ENCODE data around the gene RASSF3.
"Not testable (repeated sequence)": the region's sequence is repeated elsewhere in the genome, so short reads cannot be mapped to it uniquely, and the experiment has no call there.

The RASSF3 gene, protein sequence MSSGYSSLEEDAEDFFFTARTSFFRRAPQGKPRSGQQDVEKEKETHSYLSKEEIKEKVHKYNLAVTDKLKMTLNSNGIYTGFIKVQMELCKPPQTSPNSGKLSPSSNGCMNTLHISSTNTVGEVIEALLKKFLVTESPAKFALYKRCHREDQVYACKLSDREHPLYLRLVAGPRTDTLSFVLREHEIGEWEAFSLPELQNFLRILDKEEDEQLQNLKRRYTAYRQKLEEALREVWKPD

DNA sequence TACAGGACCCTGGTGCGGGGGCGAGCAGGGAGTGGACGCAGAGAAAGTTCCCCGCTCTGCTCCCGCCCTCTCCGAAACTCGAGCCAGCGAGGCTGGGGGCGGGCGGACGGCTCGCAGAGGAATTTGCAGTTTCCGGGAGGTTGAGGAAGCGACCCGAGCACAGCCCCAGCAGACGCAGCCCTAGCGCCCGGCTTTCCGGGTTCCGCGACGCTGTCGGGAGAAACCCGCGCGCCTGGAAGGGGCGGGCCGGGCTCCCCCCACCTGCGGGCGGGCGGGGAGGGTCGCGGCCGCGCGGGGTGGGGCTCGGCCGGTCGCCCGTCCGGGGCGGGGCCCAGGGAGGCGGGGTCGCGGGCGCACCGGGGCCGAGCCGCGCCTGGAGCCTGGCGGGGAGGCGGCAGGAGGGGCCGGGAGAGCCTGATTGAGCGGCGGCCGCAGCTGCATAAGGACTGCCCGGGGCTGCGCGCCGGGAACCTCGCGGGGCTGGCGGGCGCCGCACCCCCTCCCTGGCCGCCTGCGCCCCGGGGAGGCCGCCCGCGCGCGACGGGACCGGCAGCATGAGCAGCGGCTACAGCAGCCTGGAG, at the start of gene RASSF3:
TSS of gene RASSF3 (plus strand) at position 417 of the 581 bp plus-strand sequence. CDS start at position 555, 138 bp downstream.
- peak; percentile 76 for DNase-seq (ENCODE audit: low read depth)

GRCh38 chr12:64561302-64562136, 48.8 kb upstream of the RASSF3 start:
- DNase-seq (ENCODE audit: low read depth) = no peak

GRCh38 chr12:64566122-64566521, 44.2 kb upstream of the RASSF3 start:
- DNase-seq (ENCODE audit: low read depth) = no peak

- DNase-seq (ENCODE audit: low read depth) = no peak
These were observed 43.3 kb upstream of the RASSF3 start for GRCh38 chr12:64566831-64567517.

DNA sequence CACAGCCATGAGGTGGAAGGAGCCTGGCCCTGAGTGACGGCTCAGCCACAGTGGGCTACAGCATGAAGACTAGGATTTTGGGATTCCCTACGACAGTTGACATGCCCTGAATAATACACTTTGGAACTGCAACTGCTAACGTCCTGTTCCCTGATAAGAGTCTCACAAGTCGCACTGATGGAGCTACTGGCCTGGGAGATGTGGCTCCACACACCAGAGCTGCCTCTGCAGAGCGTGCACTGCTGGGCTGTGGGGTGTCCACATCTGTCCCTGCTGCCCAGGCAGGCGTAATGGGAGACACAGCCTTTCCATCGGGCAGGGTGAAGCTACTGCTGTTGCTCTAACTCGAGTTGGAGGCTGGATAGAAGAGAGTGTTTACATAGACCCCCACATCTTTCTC, 42.7 kb upstream of the RASSF3 start:
- no peak for DNase-seq (ENCODE audit: low read depth)

- no peak for DNase-seq (ENCODE audit: low read depth)
These were observed 42.0 kb upstream of the RASSF3 start for GRCh38 chr12:64568298-64568697.

DNA sequence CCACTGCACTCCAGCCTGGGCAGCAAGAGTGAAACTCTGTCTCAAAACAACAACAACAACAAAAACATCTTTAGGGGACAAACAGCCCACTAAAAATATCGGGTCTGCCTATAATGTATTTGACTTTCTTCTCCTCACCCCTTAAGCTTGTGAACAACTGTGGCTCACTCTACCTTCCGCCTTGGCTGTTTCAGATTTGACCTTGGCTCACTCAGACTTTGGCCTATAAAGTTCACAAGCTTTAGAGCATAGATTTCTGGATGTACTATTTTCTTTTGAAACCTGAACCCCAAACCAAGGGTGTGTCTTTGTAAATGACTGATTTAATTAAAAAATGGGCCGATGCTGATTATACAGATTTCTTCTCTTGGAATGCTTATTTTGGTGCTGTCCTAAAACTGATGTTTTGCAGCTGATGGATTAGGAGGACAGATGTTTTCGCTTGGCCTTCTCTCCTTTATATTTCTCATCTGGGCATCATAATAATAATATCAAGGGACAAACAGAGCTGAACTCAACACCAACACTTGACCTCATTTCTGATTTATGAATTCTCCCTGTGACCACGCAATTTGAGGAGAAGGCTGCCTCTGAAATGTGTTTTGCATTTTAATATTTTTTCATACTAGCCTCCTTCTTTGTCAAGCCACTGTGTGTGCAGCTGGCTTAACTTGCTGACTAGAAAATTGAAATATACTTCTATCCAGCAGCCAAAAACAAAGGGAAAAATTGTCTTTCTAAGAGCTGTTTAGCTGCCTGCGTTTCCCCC, 40.2 kb upstream of the RASSF3 start:
- no peak for DNase-seq (ENCODE audit: low read depth)

DNA sequence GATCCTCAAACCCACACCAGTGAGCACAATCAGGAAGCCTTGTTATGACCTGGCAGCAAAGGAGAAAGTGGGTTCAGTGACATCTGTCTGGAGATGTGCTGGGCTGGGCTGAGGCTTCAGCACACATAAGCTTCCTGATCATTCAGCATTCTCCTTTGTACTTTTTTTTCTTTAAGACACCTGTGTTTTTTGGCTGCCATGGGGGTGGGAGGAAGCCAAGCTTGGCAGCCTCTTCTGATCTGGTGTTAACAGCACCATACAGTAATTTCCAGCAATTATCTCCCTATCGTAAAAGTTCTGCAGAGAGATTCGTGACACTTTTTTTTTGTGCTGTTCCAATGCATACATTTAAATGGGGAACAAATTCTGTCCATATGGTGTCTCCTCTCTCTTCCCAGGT, 38.9 kb upstream of the RASSF3 start:
- DNase-seq (ENCODE audit: low read depth) = no peak

DNA sequence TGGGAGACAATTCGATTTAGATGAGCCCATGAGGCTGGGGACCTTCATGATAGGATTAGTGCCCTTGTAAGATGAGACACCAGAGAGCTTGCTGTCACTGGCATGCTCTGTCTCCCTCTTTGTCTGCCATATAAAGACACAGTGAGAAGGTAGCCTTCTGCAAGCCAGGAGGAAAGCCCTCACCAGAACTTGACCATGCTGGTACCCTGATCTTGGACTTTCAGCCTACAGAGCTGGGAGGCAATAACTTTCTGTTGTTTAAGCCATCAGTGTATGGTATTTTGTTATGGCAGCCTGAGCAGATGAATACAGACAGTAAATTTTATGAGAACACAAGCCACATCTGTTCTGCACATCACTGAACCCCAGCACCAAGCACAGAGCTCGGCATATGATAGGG, 38.1 kb upstream of the RASSF3 start:
- no peak for DNase-seq (ENCODE audit: low read depth)

DNA sequence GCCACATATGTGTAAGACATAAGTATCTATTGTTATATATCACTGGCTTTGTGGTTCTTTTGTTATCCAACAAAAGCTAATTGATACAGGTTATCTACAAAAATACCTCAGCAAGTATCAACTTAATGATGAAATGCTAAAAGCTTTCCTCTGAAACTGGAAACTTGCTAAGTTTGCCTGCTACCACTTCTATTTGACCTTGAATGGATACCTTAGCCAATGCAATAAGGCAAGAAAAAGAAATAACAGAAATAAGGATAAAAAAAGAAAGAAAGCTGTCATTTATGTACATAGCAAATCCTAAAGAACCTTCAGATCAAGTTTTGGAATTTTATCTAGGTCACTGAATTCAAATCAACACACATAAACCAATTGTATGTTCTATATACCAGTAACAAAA, 35.5 kb upstream of the RASSF3 start:
- DNase-seq (ENCODE audit: low read depth) = no peak

DNA sequence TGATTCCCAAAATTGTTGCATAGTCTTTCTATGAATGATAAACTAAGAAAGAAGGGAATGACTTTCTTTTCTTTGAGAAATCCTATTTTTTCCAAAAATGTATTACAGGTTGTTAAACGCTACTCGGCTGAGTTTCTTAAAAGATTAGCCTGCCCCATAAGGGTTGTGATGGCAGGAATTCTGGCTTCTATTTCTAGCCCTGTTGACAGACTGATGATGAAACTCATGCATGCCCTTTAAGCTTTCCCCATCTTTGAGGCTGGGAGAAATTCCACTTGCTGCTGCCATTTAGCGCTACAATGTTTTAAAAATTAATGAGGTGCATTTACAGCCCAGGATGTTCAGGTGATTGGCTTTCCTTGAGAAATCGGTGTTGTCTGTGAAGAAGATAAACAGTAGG, 33.2 kb upstream of the RASSF3 start:
- no peak for DNase-seq (ENCODE audit: low read depth)

DNA sequence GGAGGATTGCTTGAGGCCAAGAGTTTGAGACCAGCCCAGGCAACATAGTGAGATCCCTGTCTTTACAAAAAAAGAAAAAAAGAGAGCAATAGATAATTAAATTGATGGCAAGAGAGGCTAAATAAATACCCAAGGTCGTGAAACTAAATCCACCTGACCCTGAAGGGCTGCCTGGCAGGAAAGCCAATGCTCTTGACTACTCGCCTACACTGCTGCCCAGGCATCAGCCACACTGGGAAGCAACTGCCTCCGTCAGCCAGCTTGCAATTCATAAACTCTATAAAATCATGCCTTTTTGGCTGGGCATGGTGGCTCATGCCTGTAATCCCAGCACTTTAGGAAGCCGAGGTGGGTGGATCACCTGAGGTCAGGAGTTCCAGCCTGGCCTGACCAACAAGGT, 31.7 kb upstream of the RASSF3 start:
- DNase-seq (ENCODE audit: low read depth) = no peak

- DNase-seq (ENCODE audit: low read depth) = no peak
These were observed 29.6 kb upstream of the RASSF3 start for GRCh38 chr12:64580681-64581080.

GRCh38 chr12:64582114-64582513, 28.2 kb upstream of the RASSF3 start:
- DNase-seq (ENCODE audit: low read depth) = no peak

GRCh38 chr12:64582862-64583261, 27.4 kb upstream of the RASSF3 start:
- DNase-seq (ENCODE audit: low read depth) = no peak

DNA sequence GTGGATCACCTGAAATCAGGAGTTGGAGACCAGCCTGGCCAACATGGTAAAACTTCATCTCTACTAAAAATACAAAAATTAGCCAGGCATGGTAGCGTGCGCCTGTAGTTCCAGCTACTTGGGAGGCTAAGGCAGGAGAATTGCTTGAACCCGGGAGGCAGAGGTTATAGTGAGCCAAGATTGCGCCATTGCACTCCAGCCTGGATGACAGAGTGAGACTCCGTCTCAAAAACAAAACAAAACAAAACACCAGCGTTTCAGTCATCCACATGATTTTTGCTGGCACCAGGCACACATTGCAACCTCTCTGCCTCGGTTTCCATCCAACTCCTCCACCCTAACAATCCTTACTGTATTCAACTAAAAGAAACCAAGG, 26.9 kb upstream of the RASSF3 start:
- DNase-seq (ENCODE audit: low read depth) = not testable (repeated sequence)

GRCh38 chr12:64583771-64584421, 26.4 kb upstream of the RASSF3 start:
- no peak for DNase-seq (ENCODE audit: low read depth)

DNA sequence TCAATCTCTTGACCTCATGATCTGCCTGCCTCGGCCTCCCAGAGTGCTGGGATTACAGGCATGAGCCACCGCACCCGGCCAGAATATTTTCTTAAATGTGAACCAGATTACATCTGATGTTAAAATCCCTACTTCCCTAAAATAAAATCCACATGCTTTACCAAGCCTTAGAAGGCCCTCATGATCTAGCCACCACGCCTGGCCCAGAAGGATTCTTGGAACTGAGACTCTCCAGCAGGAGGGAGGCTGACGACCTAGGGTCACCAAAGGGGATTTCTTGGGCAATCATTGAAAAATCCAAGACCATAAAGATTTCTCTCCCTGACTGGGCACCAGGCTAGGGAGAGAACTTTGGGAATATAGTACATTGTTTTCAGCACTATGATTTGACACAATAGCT, 25.2 kb upstream of the RASSF3 start:
- no peak for DNase-seq (ENCODE audit: low read depth)

GRCh38 chr12:64587447-64587846, 22.8 kb upstream of the RASSF3 start:
- no peak for DNase-seq (ENCODE audit: low read depth)

GRCh38 chr12:64590183-64590582, 20.1 kb upstream of the RASSF3 start:
- DNase-seq (ENCODE audit: low read depth) = no peak
